Endothelial cell of umbilical vein (primary cell): Measurements from ENCODE around the gene DCAF7. TPM values are rescaled to one million over a fixed set of nuclear protein-coding genes. Genes with fewer than 3 reads are reported as not detected.

Experiments used
- BruUV-seq: library from RNA; stranded (reverse); fragments of 400-500 nt; replicated peaks from 2 replicates; lab custom pipeline; 2021; lab: Mats Ljungman, UMichigan
- CTCF ChIA-PET: fragments of 300-600, 350-600 bp; sonication (Branson Sonifier 250); formaldehyde crosslinking; loops from one replicate; lab custom pipeline; 2021; ENCODE audit warnings: antibody characterized with exemption, inconsistent platforms; lab: Charles Lee
- POLR2A ChIA-PET: fragments of 300-600, 350-600 bp; sonication (Branson Sonifier 250); formaldehyde crosslinking; loops from one replicate; lab custom pipeline; 2021; ENCODE audit warnings: antibody characterized with exemption, inconsistent platforms; lab: Charles Lee
- DNase-seq: peaks from one replicate; pipeline ENCODE4 v3.0.0-alpha.2; 2011; ENCODE audit warnings: low read depth, low spot score
- FAIRE-seq: peaks from 2 replicates; lab custom pipeline; 2011; peaks lifted over from hg19 to GRCh38; lab: Jason Lieb, UNC
- H2AFZ ChIP-seq: 2 replicates; pipeline ENCODE4 v1.6.0; 2012; ENCODE audit warnings: low read depth, low read length, control low read depth, inconsistent platforms
- H3K27ac ChIP-seq: 2 replicates; pipeline ENCODE4 v1.5.1; 2011; ENCODE audit warnings: low read depth, mild to moderate bottlenecking, control low read depth, low read length, moderate library complexity; ENCODE audit not compliant: insufficient read depth
- H3K27me3 ChIP-seq, 2 experiments: 2 replicates each; pipeline versions ENCODE4 v1.6.0 to v1.6.1; 2011; ENCODE audit warnings: low read length in 2 of 2, mixed read lengths in 1 of 2; ENCODE audit not compliant: control insufficient read depth in 2 of 2, insufficient read depth in 2 of 2
- H3K36me3 ChIP-seq, 2 experiments: 2 replicates in 1 of 2; 3 replicates in 1 of 2; pipeline ENCODE4 v1.5.1; 2011; ENCODE audit warnings: low read length in 2 of 2, mild to moderate bottlenecking in 1 of 2, moderate library complexity in 1 of 2; ENCODE audit not compliant: control insufficient read depth in 2 of 2, insufficient read depth in 2 of 2; ENCODE audit errors: extremely low read depth in 1 of 2
- H3K4me1 ChIP-seq: 3 replicates; pipeline ENCODE4 v1.5.1; 2011; ENCODE audit warnings: mild to moderate bottlenecking, low read length; ENCODE audit not compliant: control insufficient read depth, insufficient read depth; ENCODE audit errors: extremely low read depth
- H3K4me2 ChIP-seq: 2 replicates; pipeline ENCODE4 v1.6.1; 2011; ENCODE audit warnings: low read length, control low read depth, mixed read lengths; ENCODE audit not compliant: insufficient read depth
- H3K4me3 ChIP-seq, 3 experiments: fragments of 200-600 bp in 1 of 3; sonication (generic), shearing (Covaris generic) in 1 of 3; replicated peaks in 1 of 3; 2 replicates each; pipeline ENCODE4 v1.5.1; 2011 to 2016; ENCODE audit warnings: control low read depth in 3 of 3, low read length in 3 of 3, mild to moderate bottlenecking in 2 of 3, inconsistent platforms in 1 of 3, low read depth in 1 of 3, moderate library complexity in 1 of 3; ENCODE audit not compliant: insufficient read depth in 1 of 3
- H3K79me2 ChIP-seq: 2 replicates; pipeline ENCODE4 v1.6.0; 2012; ENCODE audit warnings: low read length, inconsistent platforms; ENCODE audit not compliant: control insufficient read depth, insufficient read depth
- H3K9ac ChIP-seq: replicated peaks from 2 replicates; pipeline ENCODE3; 2011; ENCODE audit warnings: low read length, control low read depth; ENCODE audit not compliant: insufficient read depth; ENCODE audit errors: extremely low read depth
- H3K9me1 ChIP-seq: replicated peaks from 3 replicates; pipeline ENCODE4 v1.6.0; 2011; ENCODE audit warnings: mild to moderate bottlenecking, low read length; ENCODE audit not compliant: control insufficient read depth, insufficient read depth; ENCODE audit errors: extremely low read depth
- H3K9me3 ChIP-seq: replicated peaks from 2 replicates; pipeline ENCODE4 v1.5.1; 2012; ENCODE audit warnings: low read length, inconsistent platforms; ENCODE audit not compliant: control insufficient read depth, insufficient read depth
- H4K20me1 ChIP-seq: replicated peaks from 2 replicates; pipeline ENCODE3; 2011; ENCODE audit warnings: mild to moderate bottlenecking, low read length; ENCODE audit not compliant: control insufficient read depth, insufficient read depth; ENCODE audit errors: extremely low read depth
- CTCF ChIP-seq, 2 donors: IDR thresholded peaks; 1 replicate in 1 of 2; 2 replicates in 1 of 2; pipeline ENCODE4 v1.5.1; 2011; ENCODE audit warnings: low read length in 2 of 2, mild to moderate bottlenecking in 2 of 2, moderate library complexity in 2 of 2, control low read depth in 1 of 2, inconsistent platforms in 1 of 2, low read depth in 1 of 2; ENCODE audit not compliant: insufficient read depth in 1 of 2; ENCODE audit errors: extremely low read depth in 1 of 2
- EZH2 ChIP-seq: IDR thresholded peaks from 2 replicates; pipeline ENCODE4 v1.6.1; 2012; ENCODE audit warnings: borderline replicate concordance, low read depth, mild to moderate bottlenecking, moderate library complexity, low read length, inconsistent platforms; ENCODE audit not compliant: severe bottlenecking
- FOS ChIP-seq: IDR thresholded peaks from 2 replicates; pipeline ENCODE4 v1.6.1; 2011; ENCODE audit warnings: mild to moderate bottlenecking, low read length, moderate library complexity, borderline replicate concordance; ENCODE audit not compliant: insufficient read depth
- GATA2 ChIP-seq: IDR thresholded peaks from 2 replicates; pipeline ENCODE4 v1.7.0; 2011; ENCODE audit warnings: low read depth, mild to moderate bottlenecking, moderate library complexity, mixed read lengths, low read length; ENCODE audit not compliant: insufficient read length, insufficient read depth
- JUN ChIP-seq: IDR thresholded peaks from 2 replicates; pipeline ENCODE4 v1.6.1; 2011; ENCODE audit warnings: borderline replicate concordance, low read depth; ENCODE audit not compliant: insufficient read length, insufficient read depth
- MAX ChIP-seq: IDR thresholded peaks from 2 replicates; pipeline ENCODE4 v1.6.1; 2011; ENCODE audit not compliant: insufficient read depth, insufficient read length
- MYC ChIP-seq: IDR thresholded peaks from one replicate; pipeline ENCODE4 v1.6.1; 2011; ENCODE audit warnings: mild to moderate bottlenecking, low read depth, low read length
- POLR2A ChIP-seq: IDR thresholded peaks from 2 replicates; pipeline ENCODE4 v1.6.1; 2012; ENCODE audit warnings: low read depth, mild to moderate bottlenecking, control low read depth, low read length
- POLR2AphosphoS5 ChIP-seq: IDR thresholded peaks from 2 replicates; pipeline ENCODE4 v1.6.1; 2012; ENCODE audit warnings: low read depth, mild to moderate bottlenecking, control low read depth, low read length, moderate library complexity; ENCODE audit not compliant: insufficient read depth
- dilution Hi-C: fragments of 300-500 bp; cut with MboI; formaldehyde crosslinking; loops from one replicate; pipeline ENCODE4 v1.15.0; 2019; ENCODE audit warnings: low sequenced_read_pairs; ENCODE audit not compliant: extremely low pct_ligation_motif_present
- intact Hi-C: fragments of 100-400 bp; cut with micrococcal nuclease; formaldehyde crosslinking; loops from one replicate; pipeline ENCODE4 v1.10.0; 2022
- polyA plus RNA-seq, 4 experiments: library from polyadenylated mRNA; depleted of rRNA in 3 of 4; stranded (reverse) in 3 of 4; unstranded in 1 of 4; fragments of >200 nt; gene quantifications; 2 replicates each; pipeline versions ENCODE4 v1.2.1 to v1.2.3, GENCODE V29; 2011 to 2012; ENCODE audit warnings: missing spikeins in 1 of 4
- total RNA-seq: library from RNA; stranded (reverse); gene quantifications from 2 replicates; pipeline ENCODE4 v1.2.3, GENCODE V29; 2021

DCAF7 gene
- total and polyA plus RNA-seq, 2 donors (not counting 3 experiments of a cell fraction or from before 2014, with no cell fraction given), result 82.8 to 100 TPM

GRCh38 chr17:63512896-63513644 is 37.2 kb upstream of the DCAF7 start:
- H3K4me3 ChIP-seq, result no peak overlapping the region
- BruUV-seq, result no TSS peak

More at GRCh38 chr17:63512896-63513644, 37.2 kb upstream of the DCAF7 start:
- no peaks in the 10 kb centered on the region for H3K4me1 ChIP-seq
- ChIA-PET CTCF (interaction anchor here (1.1 kb wide), 1 partner anchor 10 kb away, joined by 4 read pairs; no protein-coding TSS in a partner anchor), POLR2A (no interaction called here)
- TF ChIP-seq EZH2 (no peak), GATA2 (no peak), CTCF (IDR thresholded peaks at IDR 0.05; ENCODE audit: extremely low read depth in 1 of 2, insufficient read depth in 1 of 2, low read depth in 1 of 2, low read length in 2 of 2) (no peak), FOS (no peak), POLR2A (no peak), POLR2AphosphoS5 (no peak), MYC (no peak), JUN (no peak), MAX (no peak)
- no peaks in the 10 kb centered on the region for H3K79me2 ChIP-seq
- intact Hi-C loops (no loop called here), dilution Hi-C loops (no loop called here)
- no peak overlapping the region for H3K4me2 ChIP-seq
- no peaks in the 10 kb centered on the region for H3K9me1 ChIP-seq
- H3K36me3 ChIP-seq, result no peaks in the 10 kb centered on the region
- no peaks in the 10 kb centered on the region for H4K20me1 ChIP-seq
- H2AFZ ChIP-seq, result no peak overlapping the region
- no peaks in the 10 kb centered on the region for H3K9me3 ChIP-seq
- H3K9ac ChIP-seq, result no peak overlapping the region
- FAIRE-seq, result no peak
- H3K27ac ChIP-seq, result no peak overlapping the region
- H3K27me3 ChIP-seq, result peaks cover 2 to 4% of the 10 kb centered on the region in 2 experiments
- no peak for DNase-seq
